ENCODE measurements around the gene C2CD2.

The C2CD2 gene

DNA sequence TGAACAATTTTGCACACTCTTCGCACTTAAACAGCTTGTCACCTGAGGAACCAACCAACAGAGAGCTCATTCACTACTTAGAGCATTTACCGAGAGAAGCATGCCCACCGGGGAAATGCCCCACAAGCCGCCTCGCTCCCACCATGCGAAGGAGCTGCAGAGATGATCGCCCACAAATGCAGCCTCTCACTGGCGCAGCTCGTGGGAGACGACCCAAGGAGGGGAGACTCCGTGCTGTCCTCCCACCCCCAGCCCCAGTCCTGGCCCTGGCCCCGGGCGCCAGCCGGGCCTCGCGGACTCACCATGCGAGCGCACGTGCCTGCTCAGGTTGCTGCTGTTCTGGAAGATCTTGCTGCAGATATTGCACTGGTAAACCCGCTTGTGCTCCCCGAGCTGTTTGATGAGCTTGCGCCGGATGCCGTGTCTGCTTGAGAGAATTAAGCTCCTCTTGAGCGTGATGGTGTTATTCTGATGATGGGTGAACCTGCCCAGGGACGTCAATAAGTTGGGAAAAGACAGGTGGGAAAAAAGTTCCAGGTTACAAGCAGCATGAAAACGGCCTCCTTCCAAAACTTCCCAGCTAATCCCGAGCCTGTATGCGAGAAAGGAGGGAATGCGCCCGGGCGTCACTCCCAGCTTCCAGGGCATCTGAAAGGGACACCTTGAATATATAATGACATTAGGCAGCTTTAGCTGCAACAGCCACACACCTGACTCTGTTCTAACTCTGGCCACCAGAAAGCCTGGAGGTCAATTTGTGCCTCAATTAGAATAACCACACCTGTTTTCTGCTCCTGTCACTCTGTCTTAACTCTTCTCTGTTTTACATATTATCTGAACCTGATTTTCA lies 117.4 kb downstream of the C2CD2 start:
- TF ChIP-seq TOX (CRISPR knock-in tag; IDR thresholded peaks at IDR 0.05; ENCODE audit: borderline replicate concordance) (no peak), CREB5 (CRISPR knock-in tag; IDR thresholded peaks at IDR 0.05; ENCODE audit: low read depth) (no peak), ZFP3 (CRISPR knock-in tag; IDR thresholded peaks at IDR 0.05) (no peak), ARNTL (CRISPR knock-in tag; IDR thresholded peaks at IDR 0.05; ENCODE audit: borderline replicate concordance, low read depth) (no peak), PATZ1 (CRISPR knock-in tag; IDR thresholded peaks at IDR 0.05; ENCODE audit: borderline replicate concordance) (no peak), ZNF70 (CRISPR knock-in tag; IDR thresholded peaks at IDR 0.05) (no peak), SNAI2 (CRISPR knock-in tag; IDR thresholded peaks at IDR 0.05) (no peak), CSDC2 (CRISPR knock-in tag; IDR thresholded peaks at IDR 0.05) (no peak), OSR1 (CRISPR knock-in tag; IDR thresholded peaks at IDR 0.05) (no peak), ZNF8 (CRISPR knock-in tag; IDR thresholded peaks at IDR 0.05) (no peak), GLIS3 (CRISPR knock-in tag; IDR thresholded peaks at IDR 0.05) (no peak), ZNF565 (CRISPR knock-in tag; conservative IDR thresholded peaks at IDR 0.05; ENCODE audit: low read depth) (no peak)
- TF ChIP-seq, protein P1, sequence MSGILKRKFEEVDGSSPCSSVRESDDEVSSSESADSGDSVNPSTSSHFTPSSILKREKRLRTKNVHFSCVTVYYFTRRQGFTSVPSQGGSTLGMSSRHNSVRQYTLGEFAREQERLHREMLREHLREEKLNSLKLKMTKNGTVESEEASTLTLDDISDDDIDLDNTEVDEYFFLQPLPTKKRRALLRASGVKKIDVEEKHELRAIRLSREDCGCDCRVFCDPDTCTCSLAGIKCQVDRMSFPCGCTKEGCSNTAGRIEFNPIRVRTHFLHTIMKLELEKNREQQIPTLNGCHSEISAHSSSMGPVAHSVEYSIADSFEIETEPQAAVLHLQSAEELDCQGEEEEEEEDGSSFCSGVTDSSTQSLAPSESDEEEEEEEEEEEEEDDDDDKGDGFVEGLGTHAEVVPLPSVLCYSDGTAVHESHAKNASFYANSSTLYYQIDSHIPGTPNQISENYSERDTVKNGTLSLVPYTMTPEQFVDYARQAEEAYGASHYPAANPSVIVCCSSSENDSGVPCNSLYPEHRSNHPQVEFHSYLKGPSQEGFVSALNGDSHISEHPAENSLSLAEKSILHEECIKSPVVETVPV (CRISPR knock-in tag; IDR thresholded peaks at IDR 0.05), result no peak
- TF ChIP-seq, protein P2, sequence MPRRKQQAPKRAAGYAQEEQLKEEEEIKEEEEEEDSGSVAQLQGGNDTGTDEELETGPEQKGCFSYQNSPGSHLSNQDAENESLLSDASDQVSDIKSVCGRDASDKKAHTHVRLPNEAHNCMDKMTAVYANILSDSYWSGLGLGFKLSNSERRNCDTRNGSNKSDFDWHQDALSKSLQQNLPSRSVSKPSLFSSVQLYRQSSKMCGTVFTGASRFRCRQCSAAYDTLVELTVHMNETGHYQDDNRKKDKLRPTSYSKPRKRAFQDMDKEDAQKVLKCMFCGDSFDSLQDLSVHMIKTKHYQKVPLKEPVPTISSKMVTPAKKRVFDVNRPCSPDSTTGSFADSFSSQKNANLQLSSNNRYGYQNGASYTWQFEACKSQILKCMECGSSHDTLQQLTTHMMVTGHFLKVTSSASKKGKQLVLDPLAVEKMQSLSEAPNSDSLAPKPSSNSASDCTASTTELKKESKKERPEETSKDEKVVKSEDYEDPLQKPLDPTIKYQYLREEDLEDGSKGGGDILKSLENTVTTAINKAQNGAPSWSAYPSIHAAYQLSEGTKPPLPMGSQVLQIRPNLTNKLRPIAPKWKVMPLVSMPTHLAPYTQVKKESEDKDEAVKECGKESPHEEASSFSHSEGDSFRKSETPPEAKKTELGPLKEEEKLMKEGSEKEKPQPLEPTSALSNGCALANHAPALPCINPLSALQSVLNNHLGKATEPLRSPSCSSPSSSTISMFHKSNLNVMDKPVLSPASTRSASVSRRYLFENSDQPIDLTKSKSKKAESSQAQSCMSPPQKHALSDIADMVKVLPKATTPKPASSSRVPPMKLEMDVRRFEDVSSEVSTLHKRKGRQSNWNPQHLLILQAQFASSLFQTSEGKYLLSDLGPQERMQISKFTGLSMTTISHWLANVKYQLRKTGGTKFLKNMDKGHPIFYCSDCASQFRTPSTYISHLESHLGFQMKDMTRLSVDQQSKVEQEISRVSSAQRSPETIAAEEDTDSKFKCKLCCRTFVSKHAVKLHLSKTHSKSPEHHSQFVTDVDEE (CRISPR knock-in tag; IDR thresholded peaks at IDR 0.05), result no peak
- no peak for ATAC-seq

- ATAC-seq, result no peak
- TF ChIP-seq ZNF70 (CRISPR knock-in tag; IDR thresholded peaks at IDR 0.05) (no peak), ARNTL (CRISPR knock-in tag; IDR thresholded peaks at IDR 0.05; ENCODE audit: borderline replicate concordance, low read depth) (no peak), ZFP3 (CRISPR knock-in tag; IDR thresholded peaks at IDR 0.05) (no peak), ISL1 (CRISPR knock-in tag; IDR thresholded peaks at IDR 0.05) (no peak), TCF4 (CRISPR knock-in tag; IDR thresholded peaks at IDR 0.05; ENCODE audit: borderline replicate concordance) (no peak), RARB (CRISPR knock-in tag; IDR thresholded peaks at IDR 0.05) (no peak), OSR1 (CRISPR knock-in tag; IDR thresholded peaks at IDR 0.05) (no peak), SNAI2 (CRISPR knock-in tag; IDR thresholded peaks at IDR 0.05) (no peak), ZFP30 (CRISPR knock-in tag; IDR thresholded peaks at IDR 0.05) (no peak), TOX (CRISPR knock-in tag; IDR thresholded peaks at IDR 0.05; ENCODE audit: borderline replicate concordance) (no peak)
- TF ChIP-seq, protein P1 (CRISPR knock-in tag; IDR thresholded peaks at IDR 0.05), result no peak
Measured at GRCh38 chr21:41835711-41836154, 118.1 kb downstream of the C2CD2 start.

All from SK-N-SH treated with all-trans-retinoic acid at 6 μM for 48 hours (cell line).